Measurements from ENCODE around the gene ATF4.

The ATF4 gene

DNA sequence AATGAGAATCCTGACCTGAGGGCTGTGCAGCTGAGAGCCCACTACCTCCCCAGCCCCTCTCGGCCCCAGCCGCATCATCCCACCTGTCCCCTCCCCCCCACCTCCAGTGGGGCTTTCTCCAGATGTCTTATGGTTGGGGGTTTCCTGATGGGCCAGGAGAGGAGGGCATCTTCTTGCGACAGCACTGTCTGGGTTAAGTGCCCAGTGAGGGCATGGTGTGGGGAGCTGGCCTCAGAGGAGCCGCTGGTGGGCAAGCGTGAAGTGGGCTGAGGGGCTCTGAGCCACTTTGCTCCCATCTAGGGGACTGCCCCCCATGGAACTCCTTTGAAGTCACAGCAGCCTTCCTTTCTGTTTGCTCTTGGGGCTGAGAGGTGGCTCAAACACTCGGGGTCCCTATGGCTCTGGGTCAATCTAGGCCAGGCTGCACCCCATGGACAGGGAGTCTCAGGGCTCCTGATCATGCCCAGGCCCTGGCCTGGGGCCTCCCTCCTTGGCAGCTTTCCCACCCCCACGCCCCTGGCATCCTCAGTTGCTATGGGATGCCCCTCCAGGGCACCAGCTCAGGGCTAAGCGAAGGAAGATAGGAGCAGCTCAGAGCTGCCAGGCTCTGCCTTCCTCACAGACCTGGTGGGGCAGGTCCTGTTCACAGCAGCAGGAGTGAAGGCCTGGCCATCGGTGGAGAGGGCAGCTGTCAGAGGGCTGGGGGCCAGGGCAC, 29.2 kb upstream of the ATF4 start:
- H3K4me3 ChIP-seq (ENCODE audit: low read length) = no peak overlapping the region
- peaks cover 4% of the 10 kb centered on the region for H3K27me3 ChIP-seq (ENCODE audit: control insufficient read depth, insufficient read depth, low read length)
- H3K9me3 ChIP-seq (replicated peaks; ENCODE audit: low read length) = no peaks in the 10 kb centered on the region
- H3K4me2 ChIP-seq (ENCODE audit: low read length) = no peak overlapping the region
- no peaks in the 10 kb centered on the region for H3K36me3 ChIP-seq (ENCODE audit: insufficient read depth, low read length)
- H3K4me1 ChIP-seq (ENCODE audit: control insufficient read depth, insufficient read depth, low read length) = peaks cover 15% of the 10 kb centered on the region
- no peak overlapping the region for H3K9ac ChIP-seq (ENCODE audit: low read depth, low read length)

DNA sequence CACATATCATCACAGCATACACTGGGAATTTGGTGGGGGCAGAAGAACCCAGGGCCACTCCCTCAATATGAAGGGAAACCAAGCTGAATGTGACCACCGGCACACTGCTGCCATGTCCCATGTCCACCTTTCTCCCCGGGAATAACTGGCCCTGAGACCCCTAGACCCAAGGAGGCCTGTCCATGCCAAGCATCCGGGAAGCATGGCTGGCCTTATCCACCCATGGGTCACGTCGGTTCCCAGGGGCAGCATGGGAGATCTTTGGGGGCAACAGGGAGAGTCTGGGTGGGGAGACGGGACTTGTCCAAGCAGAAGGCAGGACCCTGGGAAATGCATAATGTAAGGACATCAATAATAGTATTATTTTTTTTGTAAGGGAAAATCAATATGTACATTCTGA, 28.7 kb upstream of the ATF4 start:
- Histone ChIP-seq H3K27me3 (ENCODE audit: control insufficient read depth, insufficient read depth, low read length) (peaks cover 4% of the 10 kb centered on the region), H3K4me3 (ENCODE audit: low read length) (no peak overlapping the region), H3K36me3 (ENCODE audit: insufficient read depth, low read length) (no peaks in the 10 kb centered on the region), H3K9ac (ENCODE audit: low read depth, low read length) (no peak overlapping the region), H3K4me1 (ENCODE audit: control insufficient read depth, insufficient read depth, low read length) (peaks cover 15% of the 10 kb centered on the region), H3K9me3 (replicated peaks; ENCODE audit: low read length) (no peaks in the 10 kb centered on the region), H3K4me2 (ENCODE audit: low read length) (no peak overlapping the region)

DNA sequence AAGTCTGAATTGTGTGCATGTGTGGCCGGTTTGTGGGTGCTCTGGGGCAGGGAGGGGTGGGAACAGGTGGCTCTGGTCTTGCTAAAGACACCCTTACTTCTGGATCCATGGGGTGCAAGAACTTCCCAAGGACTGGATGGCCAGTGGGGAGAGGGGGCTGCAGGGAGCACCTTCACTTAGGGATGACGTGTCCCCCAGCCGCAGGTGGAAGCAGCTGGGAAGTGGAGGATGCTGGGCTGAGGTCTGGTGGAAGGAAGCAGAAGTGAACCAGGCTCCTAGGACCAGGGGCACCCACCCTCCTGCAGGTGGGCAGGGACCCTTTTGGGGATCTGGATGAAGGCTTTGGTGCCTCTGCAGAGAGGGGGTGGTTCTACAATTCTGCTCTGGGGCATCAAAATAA, 28.2 kb upstream of the ATF4 start:
- no peak overlapping the region for H3K4me3 ChIP-seq (ENCODE audit: low read length)
- no peak overlapping the region for H3K9ac ChIP-seq (ENCODE audit: low read depth, low read length)
- no peaks in the 10 kb centered on the region for H3K36me3 ChIP-seq (ENCODE audit: insufficient read depth, low read length)
- H3K4me1 ChIP-seq (ENCODE audit: control insufficient read depth, insufficient read depth, low read length) = peaks cover 15% of the 10 kb centered on the region
- no peaks in the 10 kb centered on the region for H3K9me3 ChIP-seq (replicated peaks; ENCODE audit: low read length)
- H3K4me2 ChIP-seq (ENCODE audit: low read length) = no peak overlapping the region
- peaks cover 4% of the 10 kb centered on the region for H3K27me3 ChIP-seq (ENCODE audit: control insufficient read depth, insufficient read depth, low read length)

DNA sequence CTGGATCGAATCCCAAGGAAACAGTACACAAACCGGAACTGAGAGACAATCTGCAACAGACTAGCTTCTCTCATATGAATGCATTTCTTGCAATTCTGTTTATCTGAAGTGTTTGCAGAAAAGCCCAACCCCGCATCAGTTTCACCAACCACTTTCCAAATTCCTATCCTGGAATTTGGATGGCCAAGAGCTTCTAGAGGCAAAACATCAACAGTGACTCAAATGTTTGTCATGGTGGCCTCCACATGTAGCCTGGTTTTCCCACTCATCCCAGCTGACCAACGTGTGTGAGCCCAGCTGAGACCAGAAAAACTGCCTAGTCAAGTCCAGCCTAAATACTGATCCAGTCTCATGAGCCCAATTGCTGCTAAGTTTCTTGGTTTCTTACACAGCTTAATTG, 26.6 kb upstream of the ATF4 start:
- H3K9ac ChIP-seq (ENCODE audit: low read depth, low read length) = no peak overlapping the region
- no peaks in the 10 kb centered on the region for H3K36me3 ChIP-seq (ENCODE audit: insufficient read depth, low read length)
- no peak overlapping the region for H3K4me3 ChIP-seq (ENCODE audit: low read length)
- H3K4me2 ChIP-seq (ENCODE audit: low read length) = no peak overlapping the region
- H3K27me3 ChIP-seq (ENCODE audit: control insufficient read depth, insufficient read depth, low read length) = peaks cover 4% of the 10 kb centered on the region
- no peaks in the 10 kb centered on the region for H3K9me3 ChIP-seq (replicated peaks; ENCODE audit: low read length)
- H3K4me1 ChIP-seq (ENCODE audit: control insufficient read depth, insufficient read depth, low read length) = peaks cover 15% of the 10 kb centered on the region

DNA sequence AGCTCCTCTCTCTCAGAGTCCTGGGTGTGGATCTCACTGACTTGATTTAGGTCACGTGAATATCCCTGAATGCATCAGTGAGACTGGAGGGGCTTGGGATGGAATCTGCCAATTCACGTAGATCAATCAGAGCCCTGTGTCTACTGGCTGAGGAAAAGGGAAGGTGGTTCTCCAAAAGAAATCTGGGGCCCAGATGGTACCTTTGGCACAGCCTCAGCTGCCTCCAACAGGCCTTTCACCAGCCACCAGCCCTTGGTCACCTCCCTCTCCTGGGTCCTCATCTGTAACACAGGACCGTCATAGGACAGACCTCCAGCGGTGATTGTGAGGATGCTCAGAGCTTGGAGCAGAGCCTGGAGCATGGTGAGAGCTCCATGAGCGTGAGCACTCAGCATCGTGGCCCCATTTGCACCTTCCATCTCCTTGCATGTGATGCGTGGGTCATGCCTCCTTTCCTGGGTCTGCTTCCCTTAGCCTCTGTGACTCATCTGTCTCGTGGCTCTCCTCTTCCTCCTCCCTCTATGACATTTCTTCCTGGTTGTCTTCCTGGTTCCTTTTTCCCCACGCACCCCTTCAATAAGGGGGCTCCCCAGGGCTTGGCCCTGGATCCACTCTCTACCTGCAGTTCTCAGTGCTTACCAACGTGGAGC, 25.8 kb upstream of the ATF4 start:
- H3K9ac ChIP-seq (ENCODE audit: low read depth, low read length) = no peak overlapping the region
- H3K9me3 ChIP-seq (replicated peaks; ENCODE audit: low read length) = no peaks in the 10 kb centered on the region
- peaks cover 15% of the 10 kb centered on the region for H3K4me1 ChIP-seq (ENCODE audit: control insufficient read depth, insufficient read depth, low read length)
- no peak overlapping the region for H3K4me3 ChIP-seq (ENCODE audit: low read length)
- no peak overlapping the region for H3K4me2 ChIP-seq (ENCODE audit: low read length)
- peaks cover 4% of the 10 kb centered on the region for H3K27me3 ChIP-seq (ENCODE audit: control insufficient read depth, insufficient read depth, low read length)
- H3K36me3 ChIP-seq (ENCODE audit: insufficient read depth, low read length) = no peaks in the 10 kb centered on the region

DNA sequence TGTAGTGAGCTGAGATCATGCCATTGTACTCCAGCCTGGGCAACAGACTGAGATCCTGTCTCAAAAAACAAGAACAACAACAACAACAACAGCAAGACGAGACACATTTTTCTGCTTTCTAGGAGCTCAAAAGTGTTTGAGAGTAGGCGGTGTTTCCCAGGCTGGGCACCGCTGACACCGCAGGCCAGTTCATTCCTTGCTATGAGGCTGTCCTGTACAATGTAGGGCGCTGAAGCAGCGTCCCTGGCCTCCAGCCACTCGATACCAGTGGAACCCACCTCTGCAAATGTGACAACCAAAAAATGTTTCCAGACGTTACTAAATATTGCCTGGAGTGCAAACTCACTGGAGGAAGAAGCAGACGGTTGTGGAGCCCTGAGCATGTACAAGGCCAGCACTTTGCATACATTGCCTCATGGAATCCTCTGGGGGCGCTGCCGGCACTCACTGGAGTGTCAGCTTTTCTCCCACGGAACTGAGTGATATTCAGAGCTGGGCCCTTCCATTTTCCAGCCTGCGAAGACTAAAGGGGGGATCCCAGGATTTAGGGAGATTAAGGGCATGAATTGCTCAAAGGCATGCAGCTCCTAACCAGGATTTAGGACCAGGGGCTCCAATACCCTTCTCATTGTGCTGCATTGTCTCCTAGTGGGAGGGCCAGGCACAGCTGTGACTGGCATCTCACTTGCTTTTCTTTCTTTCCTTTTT, 24.1 kb upstream of the ATF4 start:
- Histone ChIP-seq H3K9ac (ENCODE audit: low read depth, low read length) (no peak overlapping the region), H3K4me1 (ENCODE audit: control insufficient read depth, insufficient read depth, low read length) (peaks cover 15% of the 10 kb centered on the region), H3K4me3 (ENCODE audit: low read length) (no peak overlapping the region), H3K27me3 (ENCODE audit: control insufficient read depth, insufficient read depth, low read length) (peaks cover 4% of the 10 kb centered on the region), H3K4me2 (ENCODE audit: low read length) (no peak overlapping the region), H3K9me3 (replicated peaks; ENCODE audit: low read length) (no peaks in the 10 kb centered on the region), H3K36me3 (ENCODE audit: insufficient read depth, low read length) (no peaks in the 10 kb centered on the region)

DNA sequence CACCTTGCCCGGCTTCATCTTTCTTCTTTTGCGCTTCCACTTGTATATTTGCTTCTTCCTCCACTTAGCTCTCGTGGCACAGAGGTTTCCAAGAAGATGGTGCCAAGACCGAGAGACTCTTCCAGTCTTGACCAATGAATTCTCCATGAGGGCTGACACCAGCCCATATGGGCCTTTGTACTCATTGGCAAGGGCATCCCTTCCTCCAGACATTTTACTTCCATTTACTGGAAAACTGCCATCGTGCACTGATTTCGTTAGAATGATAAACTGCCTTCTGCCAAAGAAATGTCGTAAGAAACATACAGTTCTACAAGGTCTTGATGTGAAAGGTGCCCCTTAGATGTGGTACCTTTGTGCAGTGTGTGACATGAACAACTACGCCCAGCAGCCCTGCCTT, 22.9 kb upstream of the ATF4 start:
- no peaks in the 10 kb centered on the region for H3K27me3 ChIP-seq (ENCODE audit: control insufficient read depth, insufficient read depth, low read length)
- H3K4me1 ChIP-seq (ENCODE audit: control insufficient read depth, insufficient read depth, low read length) = peaks cover 15% of the 10 kb centered on the region

DNA sequence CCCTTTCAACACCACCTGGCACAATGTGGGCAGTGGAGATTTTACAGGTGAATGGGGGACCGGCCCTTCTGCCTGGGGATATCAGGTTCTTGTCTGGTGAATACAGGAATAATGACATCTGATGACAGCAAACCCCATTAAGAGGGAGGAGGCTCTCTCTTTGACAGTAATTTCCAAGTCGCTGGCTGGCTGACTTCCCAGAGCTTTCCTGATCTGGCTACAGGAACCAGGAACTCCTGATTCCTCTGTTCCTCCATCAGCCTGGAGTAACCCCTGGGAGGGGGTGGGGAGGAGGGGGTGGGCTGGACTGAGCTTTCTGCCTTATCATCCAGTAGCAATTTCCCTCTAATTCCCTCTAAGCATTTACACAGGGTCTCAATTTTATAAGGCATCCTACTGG, 22.0 kb upstream of the ATF4 start:
- Histone ChIP-seq H3K4me1 (ENCODE audit: control insufficient read depth, insufficient read depth, low read length) (peaks cover 20% of the 10 kb centered on the region), H3K9ac (ENCODE audit: low read depth, low read length) (no peak overlapping the region), H3K4me3 (ENCODE audit: low read length) (no peak overlapping the region), H3K4me2 (ENCODE audit: low read length) (no peak overlapping the region), H3K9me3 (replicated peaks; ENCODE audit: low read length) (no peaks in the 10 kb centered on the region), H3K27me3 (ENCODE audit: control insufficient read depth, insufficient read depth, low read length) (no peaks in the 10 kb centered on the region), H3K36me3 (ENCODE audit: insufficient read depth, low read length) (no peaks in the 10 kb centered on the region)

More for the DNA sequence above, 22.9 kb upstream of the ATF4 start:
- Histone ChIP-seq H3K9ac (ENCODE audit: low read depth, low read length) (no peak overlapping the region), H3K4me3 (ENCODE audit: low read length) (no peak overlapping the region), H3K9me3 (replicated peaks; ENCODE audit: low read length) (no peaks in the 10 kb centered on the region), H3K4me2 (ENCODE audit: low read length) (no peak overlapping the region), H3K36me3 (ENCODE audit: insufficient read depth, low read length) (no peaks in the 10 kb centered on the region)

DNA sequence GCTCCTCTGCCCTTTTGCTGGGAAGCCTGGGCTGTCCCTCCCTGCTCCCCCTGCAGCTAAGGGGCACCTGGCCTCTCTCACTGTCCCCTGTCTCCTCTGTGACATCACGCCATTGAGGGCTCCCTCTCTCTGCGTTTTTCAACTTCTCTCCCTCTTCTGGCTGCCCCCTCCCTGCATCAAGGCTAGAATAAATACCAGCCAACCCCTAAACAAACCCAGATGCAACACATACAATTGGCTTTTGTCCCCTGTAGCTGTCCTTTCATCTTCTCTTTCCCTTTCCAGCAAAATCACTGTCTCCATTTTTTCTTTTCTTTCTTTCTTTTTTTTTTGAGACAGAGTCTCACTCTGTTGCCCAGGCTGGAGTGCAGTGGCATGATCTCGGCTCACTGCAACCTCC, 21.6 kb upstream of the ATF4 start:
- H3K9me3 ChIP-seq (replicated peaks; ENCODE audit: low read length) = no peaks in the 10 kb centered on the region

DNA sequence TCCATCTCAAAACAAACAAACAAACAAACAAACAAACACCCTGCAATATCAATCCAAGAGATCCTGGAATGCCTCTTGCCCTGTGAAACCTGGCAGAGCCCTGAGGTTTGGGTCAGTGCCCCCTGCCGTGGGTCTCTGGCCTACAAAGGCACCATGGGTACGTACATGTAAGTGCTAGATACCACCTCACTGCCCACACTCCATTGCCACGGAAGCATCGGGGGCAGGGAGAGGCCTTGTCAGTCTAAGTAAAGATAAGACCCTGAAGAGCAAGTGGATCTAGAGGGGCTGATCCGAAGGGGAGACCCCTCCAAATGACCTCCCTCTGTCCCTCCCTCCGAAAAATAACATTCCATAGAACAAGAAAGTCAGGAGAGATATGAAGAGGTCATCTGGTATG, 20.3 kb upstream of the ATF4 start:
- Histone ChIP-seq H3K36me3 (ENCODE audit: insufficient read depth, low read length) (peaks cover 13% of the 10 kb centered on the region), H3K4me1 (ENCODE audit: control insufficient read depth, insufficient read depth, low read length) (peaks cover 11% of the 10 kb centered on the region)

More for the DNA sequence above, 21.6 kb upstream of the ATF4 start:
- Histone ChIP-seq H3K36me3 (ENCODE audit: insufficient read depth, low read length) (peaks cover under 1% of the 10 kb centered on the region), H3K4me3 (ENCODE audit: low read length) (no peak overlapping the region), H3K9ac (ENCODE audit: low read depth, low read length) (no peak overlapping the region), H3K4me2 (ENCODE audit: low read length) (no peak overlapping the region), H3K27me3 (ENCODE audit: control insufficient read depth, insufficient read depth, low read length) (no peaks in the 10 kb centered on the region), H3K4me1 (ENCODE audit: control insufficient read depth, insufficient read depth, low read length) (peaks cover 20% of the 10 kb centered on the region)

DNA sequence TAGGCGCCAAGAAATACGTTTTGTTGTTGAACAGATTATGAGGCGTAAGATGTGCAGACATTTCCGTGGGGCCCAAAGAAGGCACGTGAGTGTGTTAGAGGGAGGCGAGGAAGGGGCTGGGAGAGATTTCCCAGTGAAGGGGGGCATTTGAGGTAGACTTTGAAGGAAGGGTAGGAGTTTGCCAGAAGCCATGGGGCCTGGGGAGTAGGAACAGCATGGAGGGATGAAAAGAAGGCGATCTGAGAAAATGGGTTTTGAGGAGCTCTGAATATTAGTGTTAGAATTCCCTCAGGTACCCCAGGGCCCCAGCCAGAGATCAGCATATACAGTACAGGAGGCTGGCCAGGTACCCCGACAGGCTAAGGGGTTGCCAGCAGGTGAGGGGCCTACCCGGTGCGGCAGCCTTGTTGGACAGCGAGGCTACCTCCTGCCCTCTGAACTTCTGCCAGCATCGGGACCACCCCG, 18.7 kb upstream of the ATF4 start:
- peak overlapping the region; percentile 91 for H3K9ac ChIP-seq (ENCODE audit: low read depth, low read length)
- peak overlapping the region; percentile 88 for H3K4me3 ChIP-seq (ENCODE audit: low read length)
- H3K4me1 ChIP-seq (ENCODE audit: control insufficient read depth, insufficient read depth, low read length) = peaks cover 11% of the 10 kb centered on the region

More for the DNA sequence above, 20.3 kb upstream of the ATF4 start:
- Histone ChIP-seq H3K4me2 (ENCODE audit: low read length) (no peak overlapping the region), H3K27me3 (ENCODE audit: control insufficient read depth, insufficient read depth, low read length) (no peaks in the 10 kb centered on the region), H3K4me3 (ENCODE audit: low read length) (no peak overlapping the region), H3K9me3 (replicated peaks; ENCODE audit: low read length) (no peaks in the 10 kb centered on the region), H3K9ac (ENCODE audit: low read depth, low read length) (no peak overlapping the region)

More for the DNA sequence above, 18.7 kb upstream of the ATF4 start:
- Histone ChIP-seq H3K27me3 (ENCODE audit: control insufficient read depth, insufficient read depth, low read length) (no peaks in the 10 kb centered on the region), H3K4me2 (ENCODE audit: low read length) (peak overlapping the region; percentile 85), H3K9me3 (replicated peaks; ENCODE audit: low read length) (no peaks in the 10 kb centered on the region), H3K36me3 (ENCODE audit: insufficient read depth, low read length) (peaks cover 27% of the 10 kb centered on the region)

Data from skeletal muscle satellite cell (primary cell).